GM12801 (cell line): ENCODE measurements around the gene KRTAP3-3.

Source experiments
- CTCF ChIP-seq: IDR thresholded peaks from one replicate; pipeline ENCODE4 v1.5.1; 2011; ENCODE audit warnings: control low read depth; ENCODE audit not compliant: insufficient read length; ENCODE audit errors: extremely low read depth

The KRTAP3-3 gene

GRCh38 chr17:40978575-40979151 lies 15.3 kb downstream of the KRTAP3-3 start:
- no peak for TF ChIP-seq CTCF

GRCh38 chr17:40975516-40975915 lies 18.4 kb downstream of the KRTAP3-3 start:
- no peak for TF ChIP-seq CTCF

GRCh38 chr17:40974366-40974765 lies 19.6 kb downstream of the KRTAP3-3 start:
- TF ChIP-seq CTCF: no peak

GRCh38 chr17:40967582-40967981 lies 26.4 kb downstream of the KRTAP3-3 start:
- no peak for TF ChIP-seq CTCF

DNA sequence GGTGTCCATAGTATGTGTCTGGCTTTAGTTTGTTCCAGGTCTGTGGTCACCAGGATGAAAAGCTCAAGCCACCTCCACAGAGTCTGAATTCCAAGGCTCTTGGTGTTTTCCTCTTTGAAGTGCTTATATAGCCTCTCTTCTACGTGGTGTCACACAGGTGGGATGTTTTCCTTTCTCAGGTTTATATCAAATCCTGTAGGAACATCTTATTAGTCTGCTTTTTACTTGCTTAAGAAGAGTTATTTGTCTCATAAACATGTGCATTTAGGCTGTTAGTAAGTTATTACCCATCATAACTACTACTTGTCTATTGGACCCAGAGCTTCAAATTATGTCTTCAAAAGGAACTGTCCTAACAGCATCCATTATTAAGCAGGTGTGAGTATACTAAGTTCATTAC lies 27.1 kb downstream of the KRTAP3-3 start, which contains the start of gene KRT39:
TSS of gene KRT39 (minus strand) at position 101 of the 400 bp plus-strand sequence. CDS start at position 9, 92 bp downstream.
- TF ChIP-seq CTCF: no peak

DNA sequence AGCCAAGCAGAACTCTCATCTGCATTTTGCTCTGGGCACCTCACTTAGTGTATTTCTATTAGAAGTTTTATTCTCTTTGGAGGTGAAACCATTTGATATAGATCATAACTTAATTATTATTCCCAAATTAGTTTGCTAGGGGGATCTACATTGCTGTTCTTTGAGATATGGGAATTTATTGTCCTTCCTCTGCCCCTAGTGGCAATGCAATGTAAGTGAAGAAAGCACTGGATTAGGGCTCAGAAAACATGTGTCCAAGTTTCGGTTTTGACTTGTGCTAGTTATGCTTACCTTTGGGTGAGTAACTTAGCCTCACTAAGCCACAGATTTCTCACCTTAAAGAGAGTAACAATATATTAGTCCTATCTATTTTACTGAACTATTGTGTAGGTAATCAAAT lies 30.1 kb downstream of the KRTAP3-3 start:
- TF ChIP-seq CTCF: no peak

- TF ChIP-seq CTCF: no peak
These were observed 31.9 kb downstream of the KRTAP3-3 start for GRCh38 chr17:40962059-40962561.
